ENCODE data around the gene AADACL3.
"Not testable (repeated sequence)": the region's sequence is repeated elsewhere in the genome, so short reads cannot be mapped to it uniquely, and the experiment has no call there.

Gene AADACL3

GRCh38 chr1:12714710-12715475, 1.0 kb upstream of the AADACL3 start:
- no peak for DNase-seq

GRCh38 chr1:12717301-12717838, 1.5 kb downstream of the AADACL3 start:
- no peak for DNase-seq

GRCh38 chr1:12722626-12723025, 6.7 kb downstream of the AADACL3 start:
- no peak for DNase-seq

GRCh38 chr1:12728391-12728790, 12.5 kb downstream of the AADACL3 start:
- no peak for DNase-seq

GRCh38 chr1:12730156-12730555, 14.2 kb downstream of the AADACL3 start:
- DNase-seq, result no peak

- not testable (repeated sequence) for DNase-seq
These were observed 15.2 kb downstream of the AADACL3 start for GRCh38 chr1:12731084-12731483.

- no peak for DNase-seq
These were observed 18.7 kb downstream of the AADACL3 start for GRCh38 chr1:12734651-12735050.

- DNase-seq, result no peak
These were observed 23.0 kb downstream of the AADACL3 start for GRCh38 chr1:12738934-12739333.

- no peak for DNase-seq
These were observed 23.7 kb downstream of the AADACL3 start for GRCh38 chr1:12739613-12740012.

- no peak for DNase-seq
These were observed 26.0 kb downstream of the AADACL3 start for GRCh38 chr1:12741946-12742345.

- no peak for DNase-seq
These were observed 29.4 kb downstream of the AADACL3 start for GRCh38 chr1:12745126-12745991.

- DNase-seq, result no peak
These were observed 30.0 kb downstream of the AADACL3 start, which contains the start of gene CFAP107 for GRCh38 chr1:12745992-12746323. Gene CFAP107, plus strand, starts transcription at chr1:12746200. Its CDS starts 231 bp downstream, at chr1:12746431.

GRCh38 chr1:12748778-12749355, 33.0 kb downstream of the AADACL3 start:
- DNase-seq, result no peak

GRCh38 chr1:12754738-12755137, 38.8 kb downstream of the AADACL3 start:
- DNase-seq, result no peak

- no peak for DNase-seq
These were observed 40.4 kb downstream of the AADACL3 start for GRCh38 chr1:12756273-12756672.

- no peak for DNase-seq
These were observed 41.0 kb downstream of the AADACL3 start for GRCh38 chr1:12756768-12757413.

- DNase-seq, result no peak
These were observed 41.9 kb downstream of the AADACL3 start for GRCh38 chr1:12757836-12758235.

- DNase-seq, result peak; percentile 37
These were observed 44.4 kb downstream of the AADACL3 start for GRCh38 chr1:12760256-12760795.

- no peak for DNase-seq
These were observed 45.9 kb downstream of the AADACL3 start for GRCh38 chr1:12761781-12762180.

- DNase-seq, result no peak
These were observed 46.9 kb downstream of the AADACL3 start for GRCh38 chr1:12762766-12763165.

GRCh38 chr1:12763479-12763878, 47.6 kb downstream of the AADACL3 start:
- no peak for DNase-seq

- DNase-seq, result no peak
These were observed 48.1 kb downstream of the AADACL3 start for GRCh38 chr1:12764016-12764415.

GRCh38 chr1:12769031-12769430, 53.1 kb downstream of the AADACL3 start:
- DNase-seq, result no peak

Measured in NCI-H82 (cell line).